Stimulated activated CD4-positive, alpha-beta T cell treated with anti-CD3 and anti-CD28 coated beads, Interleukin-1b, Interleukin-23, amount 100 ng/mL, for 24 hours (primary cell): Measurements from ENCODE around the gene DNAJC8.
A peak's percentile ranks its signal among the peaks of the same experiment; 100 is the strongest.

ENCODE experiments used
- DNase-seq, 4 experiments: peaks; one replicate each; pipeline ENCODE4 v3.0.0-alpha.2; 2020; ENCODE audit warnings: low read depth in 4 of 4, low spot score in 1 of 4

The DNAJC8 gene

DNA sequence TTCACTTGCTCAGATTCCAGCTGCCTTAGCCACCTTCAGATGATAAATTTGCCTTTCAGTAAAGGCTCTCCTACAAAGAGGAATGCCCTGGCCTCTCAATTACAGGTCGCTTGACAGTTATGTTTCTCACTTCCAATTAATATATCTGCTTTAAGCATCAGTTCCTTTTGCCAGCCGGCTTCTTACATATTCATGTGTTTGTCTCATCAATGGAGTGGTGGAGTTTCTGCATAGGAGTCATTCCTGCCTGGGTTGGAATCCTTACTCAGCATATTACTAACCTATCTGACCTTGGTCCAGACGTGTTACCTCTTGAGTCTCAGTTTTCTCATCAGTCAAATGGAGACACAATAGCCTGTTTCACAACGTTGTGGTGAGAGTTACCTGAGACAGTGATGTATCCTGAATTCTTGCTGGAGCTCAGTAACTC, 17.1 kb upstream of the DNAJC8 start:
- no peak for DNase-seq

DNA sequence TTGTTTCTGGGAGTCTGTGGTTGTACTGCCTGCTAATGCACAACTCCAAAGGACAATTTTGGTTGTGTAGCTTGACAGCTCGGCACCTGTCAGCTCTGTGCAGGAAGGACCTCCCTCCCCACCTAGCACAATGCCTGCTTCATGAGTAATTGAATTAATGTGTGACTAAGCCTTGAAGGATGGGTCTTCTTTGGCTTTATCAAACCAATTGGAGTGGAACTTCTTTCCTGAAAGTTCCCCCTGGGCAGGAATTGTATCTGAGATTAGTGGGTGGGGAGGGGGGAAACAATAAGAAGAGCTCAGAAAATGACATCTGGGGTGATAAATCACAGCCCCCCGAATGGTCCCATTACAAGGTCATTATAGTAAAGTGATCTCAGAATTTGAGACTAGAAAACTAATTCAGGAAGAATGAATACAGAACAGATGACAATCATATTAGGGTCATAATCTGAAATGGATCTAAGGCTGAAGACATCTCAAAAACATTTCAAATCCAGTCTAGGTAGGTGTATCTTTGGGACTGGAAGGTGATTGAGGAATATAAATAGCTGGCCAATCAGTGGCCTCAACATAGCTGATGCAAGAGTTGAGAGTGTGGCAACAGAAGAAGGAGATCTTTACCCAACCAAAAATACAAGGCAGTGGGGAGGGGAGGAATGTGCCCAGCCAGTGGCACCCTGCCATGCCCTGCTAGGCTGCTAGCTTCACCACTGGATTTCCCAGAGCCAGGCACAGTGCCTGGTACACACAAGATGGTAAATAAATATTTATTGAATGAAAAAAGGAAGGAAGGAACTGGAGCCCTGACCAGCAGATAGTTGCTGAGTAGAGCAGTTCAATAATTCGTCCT, 16.4 kb upstream of the DNAJC8 start:
- no peak for DNase-seq

- DNase-seq: peak; percentile 67 to 73 (median 72)
These were observed 15.6 kb upstream of the DNAJC8 start for GRCh38 chr1:28248273-28249012.

DNA sequence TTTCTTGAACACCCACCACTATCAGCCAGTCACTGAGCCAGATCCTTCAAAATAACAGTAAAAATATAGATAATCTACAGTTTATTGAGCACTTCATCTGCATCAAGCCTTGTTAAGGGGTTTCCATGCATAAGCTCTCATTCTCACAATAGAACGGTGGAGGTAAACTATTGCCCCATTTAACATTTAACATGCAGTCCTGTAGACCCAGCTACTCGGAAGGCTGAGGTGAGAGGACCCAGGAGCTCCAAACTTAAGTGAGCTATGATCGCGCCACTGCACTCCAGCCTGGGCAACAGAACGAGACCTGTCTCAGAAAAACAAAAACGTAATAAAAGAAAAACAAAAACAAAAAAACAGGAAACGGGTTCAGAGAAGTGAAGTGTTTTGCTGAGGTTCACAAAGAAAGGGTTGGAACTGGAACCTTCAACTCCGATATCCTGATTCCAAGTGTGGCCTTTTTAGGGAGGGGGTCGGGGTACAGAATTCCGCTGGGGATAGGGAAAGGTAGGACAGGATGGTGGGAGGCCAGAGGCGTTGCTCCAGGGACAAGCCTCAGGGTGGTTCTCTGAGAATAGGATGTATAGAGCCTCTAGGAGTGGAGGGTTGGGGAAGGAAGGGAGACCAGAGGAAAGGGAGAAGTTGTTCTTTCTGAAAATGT, 14.9 kb upstream of the DNAJC8 start:
- DNase-seq: no peak

GRCh38 chr1:28246427-28246832, 13.6 kb upstream of the DNAJC8 start:
- DNase-seq: no peak

GRCh38 chr1:28244549-28245251, 11.9 kb upstream of the DNAJC8 start:
- no peak for DNase-seq

DNA sequence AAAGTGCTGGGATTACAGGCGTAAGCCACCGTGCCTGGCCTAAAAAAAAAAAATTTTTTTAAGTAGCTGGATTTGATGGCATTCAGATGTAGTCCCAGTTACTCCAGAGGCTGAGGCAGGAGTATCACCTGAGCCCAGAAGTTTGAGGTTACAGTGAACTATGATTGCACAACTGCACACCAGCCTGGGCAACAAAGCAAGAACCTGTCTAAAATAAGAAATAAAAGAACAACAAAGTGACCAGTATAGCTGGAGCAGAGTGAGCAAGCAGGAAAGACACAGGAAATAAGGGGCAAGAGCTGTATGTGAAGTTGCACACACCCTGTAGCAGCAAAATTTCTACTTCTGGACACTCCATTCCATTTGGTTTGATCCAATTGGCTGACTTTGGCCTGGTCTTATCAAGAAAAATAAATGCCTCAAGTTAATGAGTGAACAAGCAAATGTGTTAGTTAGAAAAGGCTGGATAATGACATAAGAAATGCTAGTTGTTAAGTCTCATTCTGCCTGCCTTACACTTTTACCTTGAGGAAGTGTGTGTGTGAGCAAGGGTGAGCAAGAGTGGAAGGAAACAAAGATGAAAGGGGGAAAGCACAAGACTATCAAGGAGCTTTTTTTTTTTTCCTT, 11.0 kb upstream of the DNAJC8 start:
- DNase-seq: no peak

DNA sequence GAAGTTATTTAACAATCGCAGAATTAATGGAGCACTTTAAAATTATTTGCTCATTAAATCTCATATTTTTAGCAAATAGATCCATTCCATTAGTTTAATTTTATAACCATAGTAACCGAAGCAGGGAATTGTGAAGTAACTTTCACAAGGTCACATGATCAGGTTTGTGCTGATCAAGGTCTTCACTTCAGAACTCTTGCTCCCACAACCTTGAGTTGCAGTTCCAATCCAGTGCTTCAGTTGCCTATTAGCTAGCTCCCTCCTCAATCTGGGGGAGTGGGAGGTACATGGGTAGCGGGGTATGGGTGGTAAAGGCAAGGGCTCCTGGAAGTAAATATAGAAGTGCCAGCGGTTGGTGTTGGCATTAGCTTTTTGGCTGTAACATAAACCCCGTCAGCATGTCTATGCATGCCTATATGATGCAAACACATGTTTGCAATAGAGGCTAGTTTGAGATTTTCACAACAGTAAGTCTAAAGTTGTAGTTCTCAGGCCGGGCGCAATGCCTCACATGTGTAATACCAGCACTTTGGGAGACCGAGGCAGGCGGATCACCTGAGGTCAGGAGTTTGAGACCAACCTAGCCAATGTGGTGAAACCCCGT, 8.9 kb upstream of the DNAJC8 start:
- DNase-seq: no peak

DNA sequence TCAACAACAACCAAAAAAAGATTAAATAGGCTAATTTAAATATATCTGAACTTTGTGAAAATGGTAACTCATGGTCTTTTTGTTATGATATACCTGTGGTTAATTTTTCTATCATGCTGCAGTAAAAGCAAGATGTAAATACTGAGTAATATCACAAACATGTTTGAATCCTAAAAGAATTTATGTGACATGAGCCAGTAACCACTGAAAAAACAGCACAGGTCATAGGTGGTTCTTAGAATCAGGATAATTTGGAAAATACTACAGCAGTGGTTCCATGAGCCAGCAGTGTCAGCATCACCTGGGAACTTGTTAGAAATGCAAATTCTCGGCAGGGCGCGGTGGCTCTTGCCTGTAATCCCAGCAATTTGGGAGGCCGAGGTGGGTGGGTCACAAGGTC, 7.2 kb upstream of the DNAJC8 start:
- DNase-seq: no peak

- DNase-seq: no peak
These were observed 6.2 kb upstream of the DNAJC8 start for GRCh38 chr1:28239004-28239403.

DNA sequence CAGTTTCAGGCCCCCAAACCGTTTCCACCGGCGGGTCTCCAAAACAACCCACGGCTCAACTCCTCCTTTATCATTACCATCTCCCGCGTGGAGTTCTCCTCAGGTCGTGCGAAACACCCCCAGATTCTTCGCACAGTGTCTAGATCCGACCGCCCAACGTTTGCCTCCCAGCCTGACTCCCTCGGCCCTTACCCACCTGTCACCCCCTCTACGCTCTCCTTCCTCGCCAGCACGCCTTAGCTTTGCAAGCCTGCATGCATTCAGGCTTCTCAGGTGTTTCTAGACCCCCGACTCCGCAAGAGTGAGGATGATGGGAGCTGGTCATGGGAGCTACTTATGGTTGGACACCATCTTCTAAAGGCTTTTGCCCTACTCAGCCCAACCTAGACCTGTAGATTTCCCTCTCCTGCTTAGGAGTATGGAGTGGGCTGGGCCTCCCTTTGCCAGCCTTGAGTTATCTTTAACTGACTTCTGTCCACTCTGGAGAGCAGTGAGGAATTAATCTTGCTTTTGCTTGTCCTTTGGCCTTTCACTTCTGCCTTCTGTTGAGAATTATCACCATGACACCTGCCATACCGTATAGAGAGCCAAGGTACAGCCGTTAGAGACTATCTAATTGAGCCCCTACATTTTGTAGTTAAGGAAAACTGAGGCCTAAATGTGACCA, 4.0 kb upstream of the DNAJC8 start:
- no peak for DNase-seq

GRCh38 chr1:28235755-28236655, 3.2 kb upstream of the DNAJC8 start, which contains the start of gene ATP5IF1:
TSS of gene ATP5IF1 (plus strand) at chr1:28236124. CDS start at chr1:28236184, 60 bp downstream.
- peak; percentile 81 to 94 (median 90) for DNase-seq

GRCh38 chr1:28233264-28233606, 406 bp upstream of the DNAJC8 start:
- DNase-seq: no peak

- DNase-seq: no peak
These were observed 2.8 kb downstream of the DNAJC8 start for GRCh38 chr1:28229996-28230395.

DNA sequence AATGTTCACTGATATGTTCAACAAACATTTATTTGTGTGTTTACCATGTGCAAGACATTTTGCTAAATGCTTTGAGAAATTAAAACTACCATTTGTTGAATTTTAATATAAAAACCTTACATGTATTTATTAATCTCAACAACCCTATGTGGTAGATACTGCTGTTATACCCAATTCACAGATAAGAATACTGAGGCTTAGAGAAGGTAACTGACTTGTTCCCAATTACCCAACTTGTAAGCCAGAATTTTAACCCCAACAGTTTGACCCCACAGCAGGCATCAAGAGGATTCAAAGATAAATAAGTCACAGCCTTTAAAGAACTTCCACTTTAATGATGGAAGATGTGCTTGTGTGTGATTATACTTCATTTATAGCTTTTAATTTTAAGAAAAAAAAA, 3.7 kb downstream of the DNAJC8 start:
- no peak for DNase-seq

DNA sequence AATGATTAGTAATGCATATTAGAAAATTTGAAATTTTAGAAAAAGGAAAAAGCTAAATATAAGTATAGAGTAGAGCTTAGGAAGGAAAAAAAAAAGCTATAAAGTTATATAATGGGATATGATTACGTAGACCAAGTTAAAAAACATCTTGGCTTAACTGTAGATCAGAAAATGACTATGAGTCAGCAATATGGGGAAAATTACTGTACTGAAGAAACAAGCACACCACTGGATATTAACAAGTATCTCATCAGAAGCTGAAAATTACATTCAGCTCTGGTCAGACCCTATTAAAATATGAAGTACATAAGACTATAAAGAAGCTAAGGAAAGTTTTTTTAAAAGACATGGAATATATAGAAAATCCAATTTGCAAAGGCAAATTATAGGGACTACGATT, 19.5 kb downstream of the DNAJC8 start:
- DNase-seq: no peak

DNA sequence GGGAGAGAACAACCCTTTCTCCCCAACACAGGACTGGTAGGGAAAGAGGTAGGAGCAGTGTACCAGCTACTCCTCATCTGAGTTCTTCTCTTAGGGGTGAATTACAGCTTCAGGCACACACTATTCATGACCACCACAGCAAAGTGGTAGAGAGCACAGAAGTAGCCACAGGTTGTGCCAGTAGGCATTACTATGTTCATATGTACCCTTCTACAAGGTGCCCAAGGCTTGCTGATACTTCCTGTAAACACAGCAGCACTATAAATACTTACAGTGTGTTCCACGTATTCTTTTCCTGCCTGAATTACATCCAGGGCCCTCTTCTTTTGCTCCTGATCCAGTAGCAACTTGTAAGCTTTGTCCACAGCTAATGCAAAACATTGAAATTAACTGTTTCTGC, 23.1 kb downstream of the DNAJC8 start:
- no peak for DNase-seq

- peak in 2 of 4 experiments; percentile 29 to 35 for DNase-seq
These were observed 23.9 kb downstream of the DNAJC8 start for GRCh38 chr1:28208818-28209441.
